ENCODE measurements around the gene ZSWIM3.
"Not testable (repeated sequence)": the region's sequence is repeated elsewhere in the genome, so short reads cannot be mapped to it uniquely, and the experiment has no call there.

Gene ZSWIM3

DNA sequence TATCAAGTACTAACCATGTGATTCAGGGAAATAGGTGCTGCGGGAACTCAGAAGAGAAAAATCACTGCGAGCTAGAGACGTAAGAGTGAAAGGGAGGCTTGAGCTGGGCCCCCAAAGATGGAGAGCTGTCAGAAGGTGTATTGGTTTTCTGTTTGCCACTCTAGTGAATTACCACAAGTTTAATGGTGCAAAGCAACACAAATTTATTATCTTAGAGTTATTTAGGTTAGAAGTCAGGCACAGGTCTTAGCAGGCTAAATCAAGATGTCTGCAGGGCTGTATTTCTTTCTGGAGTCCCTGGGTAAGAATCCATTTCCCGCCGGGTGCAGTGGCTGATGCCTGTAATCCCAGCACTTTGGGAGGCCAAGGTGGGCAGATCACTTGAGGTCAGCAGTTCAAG, 2.5 kb downstream of the ZSWIM3 start:
- DNase-seq (ENCODE audit: extremely low read depth in 1 of 2, low read depth in 1 of 2): no peak

- DNase-seq (ENCODE audit: extremely low read depth in 1 of 2, low read depth in 1 of 2): no peak
These were observed 3.3 kb downstream of the ZSWIM3 start for GRCh38 chr20:45860560-45861220.

DNA sequence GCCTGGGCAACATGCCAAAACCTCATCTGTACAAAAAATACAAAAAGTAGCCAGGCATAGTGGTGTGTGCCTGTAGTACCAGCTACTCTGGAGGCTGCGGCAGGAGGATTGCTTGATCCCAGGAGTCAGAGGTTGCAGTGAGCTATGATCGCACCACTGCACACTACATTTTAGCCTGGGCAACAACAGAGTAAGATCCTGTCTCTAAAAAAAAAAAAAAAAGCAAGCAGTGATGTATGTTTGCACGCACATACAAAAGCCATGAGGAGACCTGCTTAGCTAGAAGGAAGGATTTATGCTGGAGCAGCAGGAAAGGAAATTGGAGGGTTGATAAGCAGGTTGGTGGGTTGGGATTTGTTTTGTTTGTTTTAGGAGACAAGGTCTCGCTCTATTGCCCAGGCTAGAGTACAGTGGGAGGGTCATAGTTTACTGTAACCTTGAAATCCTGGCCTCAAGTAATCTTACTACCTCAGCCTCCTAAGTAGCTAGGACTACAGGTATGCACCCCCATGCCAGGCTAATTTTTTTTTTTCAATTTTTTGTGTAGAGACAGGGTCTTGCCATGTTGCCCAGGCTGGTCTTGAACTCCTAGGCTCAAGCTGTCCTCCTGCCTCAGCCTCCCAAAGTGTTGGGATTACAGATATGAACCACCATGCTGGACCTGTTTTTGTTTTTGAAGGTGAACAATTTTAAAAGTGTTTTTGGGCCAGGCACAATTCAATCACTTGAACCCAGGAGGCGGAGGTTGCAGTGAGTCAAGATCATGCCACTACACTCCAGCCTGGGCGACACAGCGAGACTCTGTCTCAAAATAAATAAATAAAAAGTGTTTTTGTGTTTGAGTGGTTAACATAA, 4.0 kb downstream of the ZSWIM3 start:
- DNase-seq (ENCODE audit: extremely low read depth in 1 of 2, low read depth in 1 of 2): no peak

- no peak for DNase-seq (ENCODE audit: extremely low read depth in 1 of 2, low read depth in 1 of 2)
These were observed 6.4 kb downstream of the ZSWIM3 start for GRCh38 chr20:45863543-45864470.

DNA sequence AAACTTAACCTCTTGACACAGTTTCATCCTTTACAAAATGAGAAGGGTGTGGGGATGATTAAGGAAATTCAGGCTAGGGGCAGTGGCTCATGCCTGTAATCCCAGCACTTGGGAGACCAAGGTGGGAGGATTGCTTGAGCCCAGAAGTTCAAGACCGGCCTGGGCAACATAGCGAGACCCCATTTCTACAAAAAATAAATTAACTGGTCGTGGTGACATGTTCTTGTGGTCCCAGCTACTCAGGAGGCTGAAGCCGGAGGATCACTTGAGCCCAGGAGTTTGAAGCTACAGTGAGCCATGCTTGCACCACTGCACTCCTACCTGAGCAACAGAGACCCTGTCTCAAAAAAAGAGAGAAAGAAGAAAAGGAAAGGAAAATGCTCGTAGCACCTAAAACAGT, 9.0 kb downstream of the ZSWIM3 start:
- DNase-seq (ENCODE audit: extremely low read depth in 1 of 2, low read depth in 1 of 2): no peak

DNA sequence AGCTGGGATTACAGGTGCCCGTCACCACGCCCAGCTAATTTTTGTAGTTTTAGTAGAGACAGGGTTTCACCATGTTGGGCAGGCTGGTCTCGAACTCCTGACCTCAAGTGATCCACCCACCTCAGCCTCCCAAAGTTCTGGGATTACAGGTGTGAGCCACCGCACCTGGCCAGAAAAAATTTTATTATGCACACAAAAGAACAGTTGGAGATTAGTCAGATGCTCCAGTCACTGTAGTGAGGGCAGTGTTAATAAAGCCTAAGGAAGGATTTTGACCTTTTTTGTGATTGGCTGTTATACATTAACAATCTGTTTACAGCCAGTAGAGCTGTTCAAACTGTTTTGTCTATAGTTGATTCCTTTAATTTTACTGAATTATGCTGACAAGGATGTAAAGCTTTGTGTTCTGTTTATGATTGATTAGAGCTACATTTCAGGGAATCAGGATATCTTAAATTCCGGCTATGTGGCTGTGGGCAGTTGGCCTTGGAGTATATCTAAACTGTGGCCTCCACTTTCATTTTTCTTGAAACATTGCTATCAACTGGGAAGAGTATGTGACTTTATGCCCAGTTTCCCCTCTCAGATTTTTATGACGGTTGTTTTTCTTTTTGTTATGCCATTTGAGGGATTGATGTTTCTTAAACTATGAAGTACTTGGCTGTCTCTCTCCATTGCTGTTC, 9.9 kb downstream of the ZSWIM3 start:
- no peak for DNase-seq (ENCODE audit: extremely low read depth in 1 of 2, low read depth in 1 of 2)

DNA sequence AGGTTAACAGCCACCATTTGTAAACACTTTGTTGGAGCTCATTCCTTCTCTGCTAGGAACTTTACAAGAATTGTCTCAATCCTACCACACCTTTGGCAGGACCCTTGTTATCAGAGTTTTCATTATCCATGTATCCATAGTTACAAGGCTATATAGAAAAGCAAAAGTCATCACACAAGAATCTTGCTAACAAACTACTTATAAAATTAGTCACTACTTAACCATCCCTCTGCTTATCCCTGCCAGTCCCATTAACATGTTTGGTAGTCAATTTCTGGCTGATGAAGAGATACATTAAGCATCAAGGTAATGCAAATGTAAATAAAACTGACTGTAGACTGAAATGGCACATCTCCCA, 10.4 kb downstream of the ZSWIM3 start:
- no peak for DNase-seq (ENCODE audit: extremely low read depth in 1 of 2, low read depth in 1 of 2)

GRCh38 chr20:45872626-45873025, 15.2 kb downstream of the ZSWIM3 start:
- DNase-seq (ENCODE audit: extremely low read depth in 1 of 2, low read depth in 1 of 2): no peak

- no peak for DNase-seq (ENCODE audit: extremely low read depth in 1 of 2, low read depth in 1 of 2)
These were observed 16.1 kb downstream of the ZSWIM3 start for GRCh38 chr20:45873409-45874103.

GRCh38 chr20:45874104-45874481, 16.7 kb downstream of the ZSWIM3 start:
- DNase-seq (ENCODE audit: extremely low read depth in 1 of 2, low read depth in 1 of 2): not testable (repeated sequence)

GRCh38 chr20:45874576-45874975, 17.2 kb downstream of the ZSWIM3 start:
- no peak for DNase-seq (ENCODE audit: extremely low read depth in 1 of 2, low read depth in 1 of 2)

- no peak for DNase-seq (ENCODE audit: extremely low read depth in 1 of 2, low read depth in 1 of 2)
These were observed 20.8 kb downstream of the ZSWIM3 start for GRCh38 chr20:45878076-45878761.

GRCh38 chr20:45880988-45881788, 23.8 kb downstream of the ZSWIM3 start, which contains the start of gene ZSWIM1:
TSS of gene ZSWIM1 (plus strand) at chr20:45881227. CDS start at chr20:45882593, 1,366 bp downstream.
- DNase-seq (ENCODE audit: extremely low read depth in 1 of 2, low read depth in 1 of 2): peak; percentile 95 to 97

- no peak for DNase-seq (ENCODE audit: extremely low read depth in 1 of 2, low read depth in 1 of 2)
These were observed 25.2 kb downstream of the ZSWIM3 start for GRCh38 chr20:45882469-45883099.

DNA sequence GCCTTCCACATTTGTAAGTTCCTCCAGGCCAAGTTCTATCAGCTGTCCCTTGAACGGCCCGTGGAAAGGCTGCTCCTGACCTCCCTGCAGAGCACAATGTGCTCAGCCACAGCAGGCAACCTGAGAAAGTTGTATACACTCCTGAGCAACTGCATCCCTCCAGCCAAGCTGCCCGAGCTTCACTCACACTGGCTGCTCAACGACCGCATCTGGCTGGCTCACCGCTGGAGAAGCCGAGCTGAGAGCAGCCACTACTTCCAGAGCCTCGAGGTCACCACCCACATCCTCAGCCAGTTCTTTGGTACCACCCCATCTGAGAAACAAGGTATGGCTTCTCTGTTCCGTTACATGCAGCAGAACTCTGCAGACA, 25.7 kb downstream of the ZSWIM3 start:
- DNase-seq (ENCODE audit: extremely low read depth in 1 of 2, low read depth in 1 of 2): no peak

DNA sequence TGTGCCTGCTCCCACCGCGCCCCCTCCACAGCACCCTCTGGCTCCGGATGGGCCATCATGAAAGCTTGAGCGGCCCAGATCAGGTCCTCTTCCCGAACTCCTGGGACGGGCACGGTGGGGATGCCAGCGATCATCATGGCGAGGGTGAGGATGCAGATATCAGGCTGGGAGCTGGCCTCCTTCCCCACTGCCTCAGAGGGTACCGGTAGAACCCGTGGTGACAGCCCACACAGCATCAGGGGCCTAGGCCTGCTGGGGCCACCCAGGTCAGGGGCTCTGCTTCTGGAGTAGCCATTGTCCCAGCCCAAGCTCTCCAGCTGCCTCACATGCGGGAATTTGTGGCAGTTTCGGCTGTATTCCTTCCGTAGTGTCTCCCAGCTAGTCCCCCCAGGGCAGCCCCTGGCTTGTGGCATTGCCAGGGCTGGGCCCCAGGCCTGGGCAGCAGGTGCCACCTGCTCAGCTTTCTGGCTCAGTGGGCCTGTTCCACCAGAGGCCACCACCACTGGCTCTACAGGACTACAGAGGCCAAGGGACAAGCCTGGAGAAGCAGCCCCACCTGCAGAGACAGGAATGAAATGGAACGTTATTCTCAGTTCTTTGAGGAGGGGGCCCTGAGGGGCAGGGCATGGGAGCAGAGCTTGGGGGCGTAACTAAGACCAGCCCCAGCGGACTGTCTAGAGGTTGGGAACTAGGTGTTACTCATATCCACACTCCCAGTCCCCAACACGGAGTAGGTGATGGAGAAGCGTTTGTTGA, 29.4 kb downstream of the ZSWIM3 start:
- no peak for DNase-seq (ENCODE audit: extremely low read depth in 1 of 2, low read depth in 1 of 2)

DNA sequence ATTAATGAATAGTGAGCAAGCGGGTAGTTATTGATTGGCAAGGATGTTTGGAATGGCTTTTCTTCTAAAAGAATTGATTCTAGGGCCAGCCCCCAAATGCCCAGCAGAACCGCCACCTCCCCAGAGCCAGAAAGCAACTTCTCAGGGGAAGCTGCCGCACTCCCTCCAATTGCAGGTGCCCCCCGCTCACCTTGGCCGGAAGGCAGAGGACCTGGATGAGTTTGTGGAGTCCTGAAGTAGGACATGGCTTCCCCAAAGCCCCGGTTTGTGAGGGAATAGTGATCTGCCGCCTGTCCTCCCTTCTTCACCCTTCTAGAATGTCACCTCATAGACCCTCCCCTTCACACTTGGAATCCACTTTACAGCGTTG, 29.9 kb downstream of the ZSWIM3 start, which contains the start of gene SPATA25:
SPATA25 (minus strand) TSS at position 277 of the 370 bp plus-strand sequence; CDS start at position 245, 32 bp downstream.
- no peak for DNase-seq (ENCODE audit: extremely low read depth in 1 of 2, low read depth in 1 of 2)

All from activated CD8-positive, alpha-beta memory T cell treated with anti-CD3 and anti-CD28 coated beads for 1 hour (primary cell).